Fibroblast of the aortic adventitia (primary cell): Measurements from ENCODE around the gene TPPP2. TPM values are rescaled to one million over a fixed set of nuclear protein-coding genes. Genes with fewer than 3 reads are reported as not detected.

Experiments
- DNase-seq: peaks from one replicate; pipeline ENCODE4 v3.0.0-alpha.2; 2010; ENCODE audit warnings: low read depth
- H3K4me3 ChIP-seq: 2 replicates; pipeline ENCODE4 v1.5.1; 2011; ENCODE audit warnings: low read depth, mild to moderate bottlenecking, control low read depth, low read length, moderate library complexity
- CTCF ChIP-seq: IDR thresholded peaks from 2 replicates; pipeline ENCODE4 v1.5.1; 2011; ENCODE audit warnings: mild to moderate bottlenecking, low read length, control low read depth, inconsistent platforms; ENCODE audit not compliant: insufficient read depth
- total RNA-seq: library from RNA; depleted of rRNA; stranded (reverse); fragments of >200 nt; gene quantifications from 2 replicates; pipeline ENCODE4 v1.2.3, GENCODE V29; 2012; ENCODE audit warnings: low replicate concordance

Gene TPPP2
- total RNA-seq, 1 donor, result not detected

- peak; percentile 37 for TF ChIP-seq CTCF
- H3K4me3 ChIP-seq, result no peak overlapping the region
- DNase-seq, result no peak
Measured at GRCh38 chr14:21066882-21067502, 37.0 kb downstream of the TPPP2 start.

- peak; percentile 71 for TF ChIP-seq CTCF
- peak; percentile 69 for DNase-seq
- H3K4me3 ChIP-seq, result peak overlapping the region; percentile 81
Measured at GRCh38 chr14:21068521-21069387, 38.7 kb downstream of the TPPP2 start.

- no peak for TF ChIP-seq CTCF
- peak overlapping the region; percentile 81 for H3K4me3 ChIP-seq
- DNase-seq, result peak; percentile 47
Measured at GRCh38 chr14:21069388-21070082, 39.5 kb downstream of the TPPP2 start.

DNA sequence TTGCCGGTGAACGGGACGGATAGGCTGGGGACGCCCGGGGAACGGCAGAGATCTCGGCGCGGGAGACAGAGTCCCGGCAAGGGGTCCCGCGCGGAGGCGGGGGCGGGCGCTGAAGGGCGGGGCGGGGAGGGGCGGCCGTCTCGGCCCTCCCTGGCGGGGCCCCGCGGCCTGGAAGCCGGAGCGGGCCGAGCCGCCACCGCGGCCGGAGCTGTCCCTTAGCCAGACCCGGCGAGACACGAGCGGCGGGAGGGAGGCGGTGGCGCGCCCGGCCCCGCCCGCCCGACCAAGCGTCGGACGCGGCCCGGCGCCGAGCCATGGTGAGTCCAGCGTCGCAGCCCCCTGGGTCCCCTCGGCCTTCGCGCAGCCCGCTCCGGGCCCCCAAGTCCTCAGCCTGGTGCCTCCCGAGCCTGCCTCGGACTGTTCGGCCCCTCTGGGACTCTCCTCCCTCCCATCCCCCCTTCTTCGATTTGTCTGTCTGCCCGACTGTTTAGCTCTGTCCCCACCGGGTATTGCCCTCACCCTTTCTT is 40.1 kb downstream of the TPPP2 start, which contains the start of gene ARHGEF40:
Gene ARHGEF40 (plus strand): TSS at position 222 of the 527 bp plus-strand sequence. CDS start 93 bp downstream, at position 315.
- H3K4me3 ChIP-seq, result peak within 1 kb of the TSS; percentile 81
- no peak for TF ChIP-seq CTCF
- peak; percentile 40 for DNase-seq

- no peak for TF ChIP-seq CTCF
- H3K4me3 ChIP-seq, result peak overlapping the region; percentile 81
- DNase-seq, result peak; percentile 45
Measured at GRCh38 chr14:21070610-21071224, 40.7 kb downstream of the TPPP2 start.
